ENCODE measurements around the gene RAB40A. TPM values are rescaled to one million over a fixed set of nuclear protein-coding genes. Genes with fewer than 3 reads are reported as not detected.

RAB40A gene
- total RNA-seq, 1 experiment from 2014 or later, result not detected

DNA sequence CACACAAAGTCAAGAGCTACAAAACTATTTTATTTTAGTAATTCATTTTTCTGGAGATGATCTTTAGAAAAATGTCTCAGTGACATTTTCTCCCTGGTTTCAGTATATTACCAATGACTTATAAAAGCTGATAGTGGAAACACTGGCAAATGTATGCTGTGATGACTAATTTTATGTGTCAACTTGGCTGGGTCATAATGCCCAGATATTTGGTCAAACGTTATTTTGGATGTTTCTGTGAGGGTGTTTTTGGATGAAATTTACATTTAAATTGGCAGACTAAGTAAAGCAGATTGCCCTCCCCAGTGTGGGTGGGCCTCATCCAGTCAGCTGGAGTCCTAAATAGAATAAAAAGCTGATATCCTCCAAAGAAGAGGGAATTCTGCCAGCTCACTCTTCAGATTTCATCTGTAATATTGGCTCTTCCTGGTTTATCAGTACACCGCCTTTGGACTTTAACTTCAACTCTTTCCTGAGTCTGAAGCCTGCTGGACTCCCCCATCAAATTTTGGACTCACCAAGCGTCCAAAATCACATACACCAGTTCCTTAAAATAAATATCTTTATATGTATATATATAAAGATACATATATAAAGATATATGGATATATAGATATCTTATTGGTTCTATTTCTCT, 31.2 kb upstream of the RAB40A start:
- H3K4me1 ChIP-seq (ENCODE audit: insufficient read depth, low read length), result no peaks in the 10 kb centered on the region
- no CpG with 5 or more reads among the region's 3 CpGs for WGBS (ENCODE audit: extremely low coverage, insufficient read length, low lambda C conversion rate)
- no peak overlapping the region for H3K27ac Mint-ChIP-seq

More for the DNA sequence above, 31.2 kb upstream of the RAB40A start:
- Mint-ChIP-seq H3K36me3 (ENCODE audit: insufficient read depth in 1 of 3, low read depth in 3 of 3) (no peaks in the 10 kb centered on the region; a peak in 1 of 7 replicates), H3K27me3 (ENCODE audit: low read depth) (no peaks in the 10 kb centered on the region; the same call in none of the 2 replicates), H3K4me3 (no peak overlapping the region), H3K4me1 (no peaks in the 10 kb centered on the region), H3K9me3 (peaks cover 2 to 36% of the 10 kb centered on the region in 2 experiments; a peak in 3 of 5 replicates)
- Histone ChIP-seq H4K8ac (replicated peaks; ENCODE audit: insufficient read length, low read depth, low read length) (no peak overlapping the region), H3K9me3 (ENCODE audit: control insufficient read depth, low read depth, low read length) (no peaks in the 10 kb centered on the region), H3K27ac (ENCODE audit: insufficient read length, low read depth, low read length) (no peak overlapping the region), H3K14ac (ENCODE audit: insufficient read depth, low read length) (no peak overlapping the region), H2BK120ac (ENCODE audit: low read depth, low read length, poor library complexity, severe bottlenecking) (no peak overlapping the region), H3K4me2 (ENCODE audit: insufficient read depth, insufficient read length, low read length) (no peak overlapping the region), H3K9ac (ENCODE audit: extremely low read depth, insufficient read length, low read length) (no peak overlapping the region), H3K56ac (ENCODE audit: insufficient read length, low read depth, low read length) (no peak overlapping the region), H3K79me2 (ENCODE audit: insufficient read depth, low read length) (no peaks in the 10 kb centered on the region), H3K23me2 (ENCODE audit: insufficient read length, low read depth, low read length, poor library complexity, severe bottlenecking) (peaks cover 7% of the 10 kb centered on the region), H3K4ac (ENCODE audit: low read depth, low read length) (no peak overlapping the region), H2BK5ac (ENCODE audit: insufficient read length, low read length) (no peak overlapping the region), H2BK12ac (ENCODE audit: insufficient read length, low read depth, low read length) (no peak overlapping the region), H4K5ac (ENCODE audit: insufficient read length, low read depth, low read length) (no peak overlapping the region), H4K91ac (ENCODE audit: insufficient read length, low read depth, low read length) (no peak overlapping the region), H3K79me1 (ENCODE audit: insufficient read depth, low read depth, low read length, poor library complexity, severe bottlenecking) (no peaks in the 10 kb centered on the region), H2BK15ac (ENCODE audit: low read depth, low read length) (no peak overlapping the region), H2AK5ac (ENCODE audit: insufficient read length, low read length) (no peak overlapping the region), H3K27me3 (ENCODE audit: insufficient read depth, low read length) (no peaks in the 10 kb centered on the region), H3T11ph (ENCODE audit: low read length) (no peak overlapping the region), H4K20me1 (ENCODE audit: control insufficient read depth, insufficient read depth, insufficient read length) (no peaks in the 10 kb centered on the region), H2BK20ac (ENCODE audit: low read depth, low read length, poor library complexity, severe bottlenecking) (no peak overlapping the region), H3K18ac (ENCODE audit: insufficient read length, low read depth, low read length) (no peak overlapping the region), H3K23ac (ENCODE audit: insufficient read length, low read depth, low read length) (no peak overlapping the region), H2AFZ (ENCODE audit: low read length) (no peak overlapping the region)
- TF ChIP-seq, protein P1, sequence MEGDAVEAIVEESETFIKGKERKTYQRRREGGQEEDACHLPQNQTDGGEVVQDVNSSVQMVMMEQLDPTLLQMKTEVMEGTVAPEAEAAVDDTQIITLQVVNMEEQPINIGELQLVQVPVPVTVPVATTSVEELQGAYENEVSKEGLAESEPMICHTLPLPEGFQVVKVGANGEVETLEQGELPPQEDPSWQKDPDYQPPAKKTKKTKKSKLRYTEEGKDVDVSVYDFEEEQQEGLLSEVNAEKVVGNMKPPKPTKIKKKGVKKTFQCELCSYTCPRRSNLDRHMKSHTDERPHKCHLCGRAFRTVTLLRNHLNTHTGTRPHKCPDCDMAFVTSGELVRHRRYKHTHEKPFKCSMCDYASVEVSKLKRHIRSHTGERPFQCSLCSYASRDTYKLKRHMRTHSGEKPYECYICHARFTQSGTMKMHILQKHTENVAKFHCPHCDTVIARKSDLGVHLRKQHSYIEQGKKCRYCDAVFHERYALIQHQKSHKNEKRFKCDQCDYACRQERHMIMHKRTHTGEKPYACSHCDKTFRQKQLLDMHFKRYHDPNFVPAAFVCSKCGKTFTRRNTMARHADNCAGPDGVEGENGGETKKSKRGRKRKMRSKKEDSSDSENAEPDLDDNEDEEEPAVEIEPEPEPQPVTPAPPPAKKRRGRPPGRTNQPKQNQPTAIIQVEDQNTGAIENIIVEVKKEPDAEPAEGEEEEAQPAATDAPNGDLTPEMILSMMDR (conservative IDR thresholded peaks at IDR 0.05), result no peak
- no peak for DNase-seq
